MCF 10A (cell line): Measurements from ENCODE around the gene MMAB. TPM values are rescaled to one million over a fixed set of nuclear protein-coding genes. Genes with fewer than 3 reads are reported as not detected.

Experiments
- BruUV-seq: library from RNA; stranded (reverse); fragments of 400-500 nt; replicated peaks from 2 replicates; lab custom pipeline; 2021; lab: Mats Ljungman, UMichigan
- CTCF ChIA-PET: fragments of 300-600 bp; sonication (Branson Sonifier 250); formaldehyde crosslinking; extraction: SDS; loops from one replicate; lab custom pipeline; 2021; ENCODE audit warnings: antibody characterized with exemption, inconsistent platforms; lab: Yijun Ruan, JAX
- POLR2A ChIA-PET: fragments of 300-600, 350-650 bp; sonication (Branson Sonifier 250); formaldehyde crosslinking; extraction: SDS; loops from one replicate; lab custom pipeline; 2020; ENCODE audit warnings: antibody characterized with exemption, inconsistent platforms; lab: Yijun Ruan, JAX
- DNase-seq: peaks from one replicate; pipeline ENCODE4 v3.0.0-alpha.2; 2018; ENCODE audit not compliant: unreplicated experiment
- H3K27ac Mint-ChIP-seq: one replicate; pipeline ENCODE4 v1.8.0; 2022; ENCODE audit warnings: mild to moderate bottlenecking, low read depth, mixed read lengths; ENCODE audit not compliant: unreplicated experiment
- H3K27me3 Mint-ChIP-seq: one replicate; pipeline ENCODE4 v1.8.0; 2022; ENCODE audit warnings: mixed read lengths; ENCODE audit not compliant: insufficient read depth, unreplicated experiment
- H3K36me3 Mint-ChIP-seq: one replicate; pipeline ENCODE4 v1.8.0; 2022; ENCODE audit warnings: mild to moderate bottlenecking, moderate library complexity, mixed read lengths; ENCODE audit not compliant: insufficient read depth, unreplicated experiment
- H3K4me1 Mint-ChIP-seq: one replicate; pipeline ENCODE4 v1.8.0; 2022; ENCODE audit warnings: mixed read lengths; ENCODE audit not compliant: insufficient read depth, unreplicated experiment
- H3K4me3 Mint-ChIP-seq: one replicate; pipeline ENCODE4 v1.8.0; 2022; ENCODE audit warnings: mild to moderate bottlenecking, moderate library complexity, mixed read lengths; ENCODE audit not compliant: unreplicated experiment
- H3K9me3 Mint-ChIP-seq: one replicate; pipeline ENCODE4 v1.8.0; 2022; ENCODE audit warnings: mixed read lengths; ENCODE audit not compliant: unreplicated experiment
- CTCF ChIP-seq: fragments of 200-600 bp; IDR thresholded peaks from one replicate; pipeline ENCODE4 v1.8.0; 2022; ENCODE audit warnings: antibody characterized with exemption, mild to moderate bottlenecking; ENCODE audit not compliant: unreplicated experiment
- intact Hi-C: fragments of 100-400 bp; cut with micrococcal nuclease; formaldehyde crosslinking; loops from 2 replicates; pipeline ENCODE4 v1.14.1; 2022
- total RNA-seq: library from RNA; stranded (reverse); gene quantifications from 2 replicates; pipeline ENCODE4 v1.2.3, GENCODE V29; 2022

Gene MMAB
- total RNA-seq, 1 experiment from 2014 or later: 59.2 TPM

GRCh38 chr12:109535231-109535862, 38.0 kb downstream of the MMAB start:
- ChIA-PET CTCF (interaction anchor here (0.6 to 1.2 kb wide), 2 partner anchors 18 to 785 kb away, joined by 3 to 4 read pairs; no protein-coding TSS in a partner anchor), POLR2A (no interaction called here)
- no peak overlapping the region for H3K27ac Mint-ChIP-seq
- no peaks in the 10 kb centered on the region for H3K4me1 Mint-ChIP-seq
- no peaks in the 10 kb centered on the region for H3K9me3 Mint-ChIP-seq
- intact Hi-C loops: no loop called here
- H3K36me3 Mint-ChIP-seq: peaks cover 11% of the 10 kb centered on the region
- no peaks in the 10 kb centered on the region for H3K27me3 Mint-ChIP-seq
- DNase-seq: no peak
- no TSS peak for BruUV-seq
- H3K4me3 Mint-ChIP-seq: no peak overlapping the region
- no peak for TF ChIP-seq CTCF

- H3K36me3 Mint-ChIP-seq: peaks cover 11% of the 10 kb centered on the region
- ChIA-PET CTCF (interaction anchor here (0.6 to 1.2 kb wide), 2 partner anchors 17 to 148 kb away, joined by 3 to 4 read pairs; no protein-coding TSS in a partner anchor), POLR2A (no interaction called here)
- no peaks in the 10 kb centered on the region for H3K4me1 Mint-ChIP-seq
- no peaks in the 10 kb centered on the region for H3K27me3 Mint-ChIP-seq
- DNase-seq: no peak
- no TSS peak for BruUV-seq
- H3K9me3 Mint-ChIP-seq: no peaks in the 10 kb centered on the region
- no peak overlapping the region for H3K4me3 Mint-ChIP-seq
- H3K27ac Mint-ChIP-seq: no peak overlapping the region
- no peak for TF ChIP-seq CTCF
- intact Hi-C loops: no loop called here
These were observed 38.8 kb downstream of the MMAB start for GRCh38 chr12:109534456-109534855.

- no peak for DNase-seq
- H3K27me3 Mint-ChIP-seq: no peaks in the 10 kb centered on the region
- BruUV-seq: no TSS peak
- H3K4me3 Mint-ChIP-seq: no peak overlapping the region
- ChIA-PET POLR2A (no interaction called here), CTCF (no interaction called here)
- no peaks in the 10 kb centered on the region for H3K4me1 Mint-ChIP-seq
- no peak overlapping the region for H3K27ac Mint-ChIP-seq
- H3K9me3 Mint-ChIP-seq: no peaks in the 10 kb centered on the region
- intact Hi-C loops: no loop called here
- TF ChIP-seq CTCF: no peak
- H3K36me3 Mint-ChIP-seq: peaks cover 17% of the 10 kb centered on the region
These were observed 39.9 kb downstream of the MMAB start for GRCh38 chr12:109533487-109533740.

- no TSS peak for BruUV-seq
- peaks cover 19% of the 10 kb centered on the region for H3K36me3 Mint-ChIP-seq
- DNase-seq: no peak
- intact Hi-C loops: no loop called here
- CTCF ChIA-PET: no interaction called here
- POLR2A ChIA-PET: no interaction called here
- H3K9me3 Mint-ChIP-seq: no peaks in the 10 kb centered on the region
- no peaks in the 10 kb centered on the region for H3K27me3 Mint-ChIP-seq
- H3K4me3 Mint-ChIP-seq: no peak overlapping the region
- no peak for TF ChIP-seq CTCF
- H3K27ac Mint-ChIP-seq: no peak overlapping the region
- no peaks in the 10 kb centered on the region for H3K4me1 Mint-ChIP-seq
These were observed 40.4 kb downstream of the MMAB start for GRCh38 chr12:109532721-109533486.
